ENCODE measurements around the gene CRTC3. TPM values are rescaled to one million over a fixed set of nuclear protein-coding genes. Genes with fewer than 3 reads are reported as not detected.
"Not testable (repeated sequence)": the region's sequence is repeated elsewhere in the genome, so short reads cannot be mapped to it uniquely, and the experiment has no call there.

Gene CRTC3
- total RNA-seq, 1 experiment from 2014 or later, result 7.3 TPM

GRCh38 chr15:90650117-90650955, 120.6 kb downstream of the CRTC3 start:
- no peak for DNase-seq (ENCODE audit: low spot score)

DNA sequence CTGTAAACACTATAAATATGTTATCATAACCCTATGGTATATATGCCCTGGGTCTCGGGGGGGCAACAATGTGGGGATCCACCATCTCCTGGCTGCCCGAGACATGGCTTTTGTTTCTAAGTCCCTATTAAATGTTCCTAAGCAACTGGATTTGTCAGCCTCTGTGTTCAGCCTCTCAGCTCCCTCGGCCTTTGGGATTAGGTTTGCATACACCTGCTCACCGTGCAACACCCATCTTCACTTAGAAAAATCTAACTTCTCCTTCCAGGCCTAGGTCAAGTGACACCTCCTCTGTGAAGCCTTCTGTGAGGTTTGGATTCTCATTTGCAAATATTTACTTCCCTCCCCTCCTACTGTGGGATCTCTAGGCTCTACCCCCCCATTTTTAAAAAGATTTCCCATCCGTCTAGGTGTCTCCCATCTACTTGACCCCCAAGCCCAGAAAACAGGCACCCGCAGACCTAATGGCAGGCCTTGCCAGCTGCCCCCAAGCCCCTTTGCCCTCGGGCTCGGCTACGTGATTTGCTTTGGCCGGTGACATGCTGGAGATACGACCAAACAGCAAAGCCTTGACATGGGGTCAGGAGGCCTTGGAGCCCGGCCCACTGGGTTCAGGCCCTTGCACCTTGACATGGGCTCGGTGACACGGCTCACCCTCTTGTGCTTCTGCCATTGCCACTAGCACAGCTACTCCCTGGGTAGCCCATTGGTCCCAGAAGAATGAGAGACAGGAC, 121.4 kb downstream of the CRTC3 start:
- DNase-seq (ENCODE audit: low spot score), result no peak

- DNase-seq (ENCODE audit: low spot score), result no peak
These were observed 124.8 kb downstream of the CRTC3 start for GRCh38 chr15:90654233-90655136.

GRCh38 chr15:90657520-90658172, 127.9 kb downstream of the CRTC3 start:
- DNase-seq (ENCODE audit: low spot score), result not testable (repeated sequence)

DNA sequence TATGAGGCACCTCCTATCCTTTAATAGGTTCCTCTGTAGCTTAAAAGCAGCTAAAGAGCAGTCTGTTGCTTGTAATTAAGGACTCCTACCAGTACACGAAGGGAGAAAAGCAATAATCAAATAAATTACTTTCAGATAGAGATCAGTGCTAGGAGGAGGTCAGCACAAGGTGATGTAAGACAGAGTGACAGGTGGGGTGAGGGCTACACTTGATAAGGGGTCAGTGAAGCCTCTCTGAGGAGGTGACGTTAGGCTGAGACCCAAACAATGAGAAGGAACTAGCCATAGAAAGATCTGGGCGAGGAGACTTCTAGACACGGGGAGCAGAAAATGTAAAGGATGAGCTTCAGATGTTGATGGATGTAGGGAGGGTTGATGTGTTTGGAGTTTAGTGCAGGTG, 129.8 kb downstream of the CRTC3 start:
- DNase-seq (ENCODE audit: low spot score), result no peak

- DNase-seq (ENCODE audit: low spot score), result peak; percentile 30
These were observed 130.7 kb downstream of the CRTC3 start for GRCh38 chr15:90660195-90660998.

DNA sequence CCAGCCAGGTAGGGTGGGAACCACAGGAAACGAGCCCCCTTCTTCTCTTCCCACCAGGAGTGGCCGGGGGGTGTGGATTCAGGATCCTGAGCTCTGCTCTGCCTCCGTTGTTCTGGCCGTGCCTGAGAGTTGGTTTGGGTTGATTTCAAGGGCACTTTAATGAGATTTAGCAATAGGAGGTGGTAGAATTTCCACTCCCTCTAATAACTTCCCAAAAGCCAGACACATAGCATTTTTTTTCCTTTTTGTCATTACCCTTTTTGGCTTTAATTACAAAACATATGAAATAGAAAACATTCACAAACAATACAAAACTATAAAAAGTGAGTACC, 131.2 kb downstream of the CRTC3 start:
- DNase-seq (ENCODE audit: low spot score), result not testable (repeated sequence)

DNA sequence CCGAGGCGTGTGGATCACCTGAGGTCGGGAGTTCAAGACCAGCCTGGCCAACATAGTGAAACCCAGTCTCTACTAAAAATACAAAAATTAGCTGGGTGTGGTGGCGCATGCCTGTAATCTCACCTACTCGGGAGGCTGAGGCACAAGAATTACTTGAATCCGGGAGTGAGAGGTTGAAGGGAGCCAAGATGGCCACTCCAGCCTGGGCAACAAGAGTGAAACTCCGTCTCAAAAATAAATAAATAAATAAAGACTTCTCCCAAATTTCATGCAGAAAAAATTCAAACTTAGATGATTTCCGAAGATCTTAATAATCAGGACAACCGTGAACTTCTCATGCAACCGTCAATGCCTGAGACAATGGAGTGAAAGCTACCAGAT, 134.3 kb downstream of the CRTC3 start:
- not testable (repeated sequence) for DNase-seq (ENCODE audit: low spot score)

DNA sequence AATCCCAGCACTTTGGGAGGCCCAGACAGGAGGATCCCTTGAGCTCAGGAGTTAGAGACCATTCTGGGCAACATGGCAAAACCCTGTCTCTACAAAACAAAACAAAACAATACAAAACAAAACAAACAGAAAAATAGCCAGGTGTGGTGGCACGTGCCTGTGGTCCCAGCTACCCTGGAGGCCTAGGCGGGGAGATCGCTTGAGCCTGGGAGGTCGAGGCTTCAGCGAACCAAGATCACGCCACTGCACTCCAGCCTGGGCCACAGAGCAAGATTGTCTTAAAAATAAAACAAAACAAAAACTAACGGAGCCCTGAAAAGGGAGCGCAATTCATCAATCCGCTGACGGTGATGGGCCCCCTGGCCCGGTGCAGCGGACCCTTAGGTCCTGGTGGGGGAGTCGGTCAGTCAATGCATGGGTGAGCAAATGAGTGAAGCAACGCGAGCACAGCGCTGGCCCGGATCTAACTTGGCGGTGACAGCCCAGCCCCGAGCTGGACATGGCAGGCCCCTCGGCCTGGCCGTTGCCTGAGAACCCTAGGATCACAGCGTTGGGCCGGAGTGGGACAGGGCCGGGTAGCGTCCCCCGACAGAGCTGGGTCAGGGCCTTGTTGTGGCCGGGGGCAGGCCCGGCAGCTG, 135.0 kb downstream of the CRTC3 start:
- DNase-seq (ENCODE audit: low spot score), result peak; percentile 22

GRCh38 chr15:90665288-90666134, 135.8 kb downstream of the CRTC3 start:
- DNase-seq (ENCODE audit: low spot score), result peak; percentile 69

- DNase-seq (ENCODE audit: low spot score), result no peak
These were observed 136.6 kb downstream of the CRTC3 start for GRCh38 chr15:90666135-90666909.

- no peak for DNase-seq (ENCODE audit: low spot score)
These were observed 137.5 kb downstream of the CRTC3 start for GRCh38 chr15:90667073-90667754.

DNA sequence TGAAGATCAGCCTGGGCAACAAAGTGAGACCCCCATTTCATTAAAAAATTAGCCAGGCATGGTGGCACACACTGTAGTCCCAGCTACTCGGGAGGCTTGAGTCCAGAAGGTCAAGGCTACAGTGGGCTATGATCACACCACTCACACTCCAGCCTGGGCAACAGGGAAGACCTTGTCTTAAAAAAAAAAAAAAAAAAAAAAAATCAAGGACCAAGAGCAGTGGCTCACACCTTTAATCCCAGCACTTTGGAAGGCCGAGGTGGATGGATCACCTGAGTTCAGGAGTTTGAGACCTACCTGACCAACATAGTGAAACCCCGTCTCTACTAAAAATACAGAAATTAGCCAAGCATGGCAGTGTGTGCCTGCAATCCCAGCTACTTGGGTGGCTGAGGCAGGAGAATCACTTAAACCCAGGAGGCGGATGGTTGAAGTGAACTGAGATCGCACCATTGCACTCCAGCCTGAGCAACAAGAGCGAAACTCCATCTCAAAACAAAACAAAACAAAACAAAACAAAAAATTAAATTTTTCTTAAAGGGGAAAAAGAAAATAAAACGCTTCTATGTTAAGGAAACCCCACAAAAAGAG, 138.1 kb downstream of the CRTC3 start:
- not testable (repeated sequence) for DNase-seq (ENCODE audit: low spot score)

GRCh38 chr15:90670631-90671030, 140.9 kb downstream of the CRTC3 start:
- not testable (repeated sequence) for DNase-seq (ENCODE audit: low spot score)

DNA sequence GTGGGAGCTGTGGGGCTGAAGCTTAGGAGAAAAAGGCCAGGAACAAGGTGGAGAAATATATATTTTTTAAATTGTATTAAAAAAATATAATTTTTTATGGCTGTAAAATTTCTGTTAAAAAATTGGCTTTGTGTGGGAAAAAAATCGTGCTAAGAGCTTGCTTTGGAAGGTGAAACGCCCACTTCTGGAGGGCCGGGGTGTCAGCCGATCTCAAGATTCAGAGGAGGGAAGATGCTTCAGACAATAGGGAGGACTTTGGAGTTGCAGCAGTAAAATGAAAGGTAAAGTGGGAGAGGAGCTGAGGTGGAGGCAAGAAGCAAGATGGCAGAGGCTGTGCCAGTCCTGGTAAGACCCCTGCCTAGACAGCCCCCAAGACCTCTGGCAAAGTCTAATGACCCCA, 141.5 kb downstream of the CRTC3 start:
- DNase-seq (ENCODE audit: low spot score), result no peak

DNA sequence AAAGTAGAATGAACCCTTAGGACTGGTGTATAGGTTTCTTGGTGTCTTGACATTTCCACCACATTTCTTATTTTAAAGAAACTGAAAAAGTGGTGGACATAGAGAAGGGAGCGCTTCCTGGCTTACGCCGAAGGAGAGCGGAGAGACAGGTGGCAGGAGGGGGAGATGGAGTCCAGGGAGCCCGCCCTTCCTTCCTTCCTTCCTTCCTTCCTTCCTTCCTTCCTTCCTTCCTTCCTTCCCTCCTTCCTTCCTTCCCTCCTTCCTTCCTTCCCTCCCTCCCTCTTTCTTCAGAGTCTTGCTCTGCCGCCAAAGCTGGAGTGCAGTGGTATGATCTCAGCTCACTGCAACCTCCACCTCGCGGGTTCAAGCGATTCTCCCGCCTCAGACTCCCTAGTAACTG, 143.6 kb downstream of the CRTC3 start:
- not testable (repeated sequence) for DNase-seq (ENCODE audit: low spot score)

GRCh38 chr15:90674476-90674875, 144.8 kb downstream of the CRTC3 start:
- DNase-seq (ENCODE audit: low spot score), result no peak
